Measurements from ENCODE around the gene FUS. TPM values are rescaled to one million over a fixed set of nuclear protein-coding genes. Genes with fewer than 3 reads are reported as not detected.

The FUS gene
- total and polyA plus RNA-seq, 2 of the 13 experiments (the other 11 are each of a cell fraction or from before 2014, with no cell fraction given) = 68.1 to 168 TPM

DNA sequence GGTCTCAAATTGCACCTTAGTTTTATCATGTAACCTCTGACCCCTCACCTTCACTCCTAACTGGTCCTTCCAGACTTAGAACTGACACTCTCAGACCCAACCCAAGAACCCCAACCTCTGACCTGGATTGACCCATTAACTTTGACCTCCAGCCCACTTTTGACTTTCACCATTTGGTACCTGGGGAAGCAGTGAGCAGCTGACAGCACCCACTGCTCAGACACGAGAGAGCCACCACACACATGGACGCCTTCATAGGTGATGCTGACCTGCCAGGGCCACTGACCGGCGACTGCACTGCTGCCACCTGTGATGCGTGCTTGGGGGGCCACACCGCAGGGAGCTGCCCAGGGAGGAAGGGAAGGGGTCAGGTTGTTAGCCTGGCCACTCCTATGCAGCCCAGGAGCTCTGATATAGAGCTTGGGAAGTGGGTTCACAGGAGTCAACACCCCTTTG is 46.9 kb upstream of the FUS start:
- no peak overlapping the region for H3K9ac ChIP-seq (ENCODE audit: insufficient read depth, low read depth, low read length)
- no CpG with 5 or more reads among the region's 6 CpGs for WGBS (ENCODE audit: low lambda C conversion rate)
- ATAC-seq = no peak

More for the DNA sequence above, 46.9 kb upstream of the FUS start:
- no peak overlapping the region for H2AFZ ChIP-seq (ENCODE audit: low read length)
- BruUV-seq (replicated peaks) = no TSS peak
- no peaks in the 10 kb centered on the region for H4K20me1 ChIP-seq (ENCODE audit: insufficient read depth, low read length)
- peaks cover 10 to 12% of the 10 kb centered on the region in 2 experiments; a peak in 4 of 5 replicates for H3K36me3 ChIP-seq (replicated peaks in 1 of 2; ENCODE audit: control insufficient read depth in 1 of 2, insufficient read depth in 2 of 2, low read length in 2 of 2)
- in situ Hi-C loops (cut with HindIII; ENCODE audit: extremely low pct_ligation_motif_present, low pct_unique_long_range_greater_than_20kb) (no loop called here), intact Hi-C loops (cut with micrococcal nuclease; ENCODE audit: unreplicated experiment) (no loop called here)
- CTCF ChIA-PET (ENCODE audit: low intra/inter-chr PET ratio, low total read pairs) = no interaction called here
- no peak overlapping the region for H3K4me3 ChIP-seq (replicated peaks in 1 of 3; ENCODE audit: insufficient read depth in 1 of 3, low read depth in 2 of 3, low read length in 3 of 3)
- no peaks in the 10 kb centered on the region for H3K79me2 ChIP-seq (ENCODE audit: insufficient read depth, low read length)
- peaks cover 2 to 3% of the 10 kb centered on the region in 2 experiments; a peak in 2 of 5 replicates for H3K27me3 ChIP-seq (ENCODE audit: control insufficient read depth in 1 of 2, insufficient read depth in 2 of 2, low read length in 2 of 2)
- H3K27ac ChIP-seq (ENCODE audit: extremely low read length, insufficient read depth, low read length) = no peak overlapping the region
- no peaks in the 10 kb centered on the region for H3K9me3 ChIP-seq (ENCODE audit: low read length)
- TF ChIP-seq ZNF614 (CRISPR knock-in tag; IDR thresholded peaks at IDR 0.05; ENCODE audit: borderline replicate concordance) (no peak), ZNF33B (CRISPR knock-in tag; IDR thresholded peaks at IDR 0.05) (no peak), ZNF710 (CRISPR knock-in tag; IDR thresholded peaks at IDR 0.05; ENCODE audit: borderline replicate concordance) (no peak), TEAD3 (CRISPR knock-in tag; optimal IDR thresholded peaks at IDR 0.05; ENCODE audit: borderline replicate concordance) (no peak), POLR2A (IDR thresholded peaks at IDR 0.05; ENCODE audit: insufficient read depth in 1 of 2, low read depth in 2 of 2, low read length in 2 of 2) (no peak), ZNF329 (CRISPR knock-in tag; IDR thresholded peaks at IDR 0.05; ENCODE audit: low read depth) (no peak), LCORL (IDR thresholded peaks at IDR 0.05) (no peak), LCORL (CRISPR knock-in tag; IDR thresholded peaks at IDR 0.05) (no peak), BRCA1 (CRISPR knock-in tag; IDR thresholded peaks at IDR 0.05) (no peak), BHLHE40 (IDR thresholded peaks at IDR 0.05; ENCODE audit: low read length) (no peak)
- FAIRE-seq (no peak), DNase-seq (ENCODE audit: low spot score) (no peak)
- peaks cover 31% of the 10 kb centered on the region for H3K4me1 ChIP-seq (ENCODE audit: insufficient read depth, low read length)
- H3K4me2 ChIP-seq (ENCODE audit: low read depth, low read length) = no peak overlapping the region
- POLR2A ChIA-PET = interaction anchor here (1.2 to 11.4 kb wide), 4 partner anchors 9 to 135 kb away, joined by 3 to 275 read pairs (median 6); partner anchors contain the start of gene KAT8

Measured in HepG2 (cell line).